ENCODE results near the gene C14orf93.

C14orf93 gene

DNA sequence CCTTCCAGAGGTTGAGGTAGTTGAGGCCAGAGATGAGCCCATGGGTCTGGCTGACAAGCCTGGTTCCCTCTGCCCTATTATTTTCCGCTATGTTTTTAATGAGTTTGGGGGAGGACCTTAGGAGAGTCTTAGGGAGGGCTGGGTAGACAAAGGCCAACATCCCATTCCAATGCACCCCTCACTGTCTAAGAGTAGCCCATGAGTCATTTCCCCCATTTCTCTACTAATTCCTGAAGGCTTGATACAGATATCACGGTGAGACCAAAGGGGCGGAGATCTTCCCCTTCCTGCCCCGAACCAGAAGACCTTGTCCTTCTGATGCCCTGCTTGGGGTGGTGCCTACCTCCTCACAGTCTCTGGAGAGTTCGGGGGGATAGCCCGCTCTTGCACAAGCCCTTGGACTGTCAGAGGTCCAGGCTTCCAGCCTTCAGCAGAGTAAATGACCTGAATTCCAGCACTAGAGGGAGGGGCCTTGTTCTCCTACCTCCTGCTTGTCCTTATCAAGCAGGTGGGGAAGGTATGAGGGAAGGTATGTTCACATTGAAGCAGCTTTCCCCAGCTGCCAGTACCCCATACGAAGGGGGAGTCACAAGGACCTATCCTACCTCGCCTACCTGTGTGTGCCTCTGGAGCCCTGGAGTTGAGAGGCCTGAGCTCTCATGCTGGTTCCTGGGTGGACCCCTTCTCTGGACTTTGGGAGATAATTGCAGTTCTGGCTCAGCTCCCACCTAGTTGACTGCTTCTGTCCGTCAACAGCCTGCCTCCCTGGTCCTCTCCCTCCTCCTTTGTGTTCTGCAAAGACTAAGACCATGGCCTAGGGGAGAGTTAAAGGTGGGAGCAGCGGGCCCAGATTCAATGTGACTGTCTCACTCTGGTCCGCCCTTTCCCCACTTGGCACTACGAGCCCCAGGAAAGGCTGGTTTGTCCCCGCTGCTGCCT is 35.7 kb upstream of the C14orf93 start:
- DNase-seq (ENCODE audit: low spot score), result no peak

DNA sequence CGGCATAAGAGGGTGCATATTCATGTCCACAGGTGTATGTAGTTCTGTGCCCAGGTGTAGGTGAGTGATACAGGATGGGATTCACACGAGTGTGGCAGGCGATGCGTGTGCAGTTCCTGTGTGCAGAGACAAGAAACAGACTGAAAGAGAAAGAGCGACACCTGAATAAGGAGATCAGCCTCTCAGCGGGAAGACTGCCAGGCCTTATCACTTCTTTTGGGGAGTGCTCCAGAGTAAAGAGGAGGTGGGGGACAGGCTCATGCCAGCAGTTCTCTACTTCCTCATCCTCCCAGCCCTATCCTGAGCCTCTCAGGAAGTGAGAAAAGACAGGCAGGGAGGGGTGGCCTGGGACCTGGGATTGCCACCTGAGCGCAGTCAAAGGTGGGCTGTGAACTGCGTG is 34.9 kb upstream of the C14orf93 start:
- no peak for DNase-seq (ENCODE audit: low spot score)

DNA sequence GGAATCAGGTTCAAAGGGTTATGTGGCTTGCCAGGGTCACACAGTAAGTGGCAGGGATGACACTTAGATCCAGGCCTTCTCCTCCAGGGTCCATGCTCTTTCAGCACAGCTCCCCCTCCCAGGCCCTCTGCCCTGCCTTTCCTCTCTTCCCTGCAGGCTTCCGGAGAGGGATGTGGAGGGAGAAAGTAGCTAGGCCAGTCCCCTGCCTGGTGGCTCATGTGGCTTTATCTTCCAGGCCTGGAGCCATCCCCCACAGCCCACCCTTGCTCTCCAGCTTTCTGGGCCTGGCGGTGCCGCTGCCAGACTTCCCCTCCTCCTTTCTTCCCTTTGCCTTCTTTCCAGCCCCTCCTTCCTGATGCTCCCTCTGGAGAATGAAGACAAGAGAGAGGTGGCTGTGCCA is 33.8 kb upstream of the C14orf93 start:
- DNase-seq (ENCODE audit: low spot score), result no peak

DNA sequence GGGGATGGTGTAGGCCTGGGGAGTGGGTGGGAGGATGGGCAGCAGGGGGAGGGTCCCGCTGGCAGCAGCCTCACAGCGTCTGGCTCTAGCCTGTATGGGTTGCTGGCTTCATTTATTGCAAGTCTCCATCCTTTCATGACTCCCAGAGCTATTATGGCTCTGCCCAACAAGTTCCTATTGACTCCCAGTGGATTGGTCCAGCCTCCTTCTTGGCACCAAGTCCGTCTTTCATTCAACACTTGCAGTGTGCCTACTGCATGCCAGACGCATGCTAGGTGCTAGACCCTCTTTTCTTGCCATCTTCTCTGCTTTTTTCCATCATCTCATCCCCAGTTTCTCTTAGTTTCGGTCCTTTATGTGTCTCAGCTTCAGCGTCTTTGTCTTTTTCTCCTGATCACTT is 33.2 kb upstream of the C14orf93 start:
- DNase-seq (ENCODE audit: low spot score), result no peak

DNA sequence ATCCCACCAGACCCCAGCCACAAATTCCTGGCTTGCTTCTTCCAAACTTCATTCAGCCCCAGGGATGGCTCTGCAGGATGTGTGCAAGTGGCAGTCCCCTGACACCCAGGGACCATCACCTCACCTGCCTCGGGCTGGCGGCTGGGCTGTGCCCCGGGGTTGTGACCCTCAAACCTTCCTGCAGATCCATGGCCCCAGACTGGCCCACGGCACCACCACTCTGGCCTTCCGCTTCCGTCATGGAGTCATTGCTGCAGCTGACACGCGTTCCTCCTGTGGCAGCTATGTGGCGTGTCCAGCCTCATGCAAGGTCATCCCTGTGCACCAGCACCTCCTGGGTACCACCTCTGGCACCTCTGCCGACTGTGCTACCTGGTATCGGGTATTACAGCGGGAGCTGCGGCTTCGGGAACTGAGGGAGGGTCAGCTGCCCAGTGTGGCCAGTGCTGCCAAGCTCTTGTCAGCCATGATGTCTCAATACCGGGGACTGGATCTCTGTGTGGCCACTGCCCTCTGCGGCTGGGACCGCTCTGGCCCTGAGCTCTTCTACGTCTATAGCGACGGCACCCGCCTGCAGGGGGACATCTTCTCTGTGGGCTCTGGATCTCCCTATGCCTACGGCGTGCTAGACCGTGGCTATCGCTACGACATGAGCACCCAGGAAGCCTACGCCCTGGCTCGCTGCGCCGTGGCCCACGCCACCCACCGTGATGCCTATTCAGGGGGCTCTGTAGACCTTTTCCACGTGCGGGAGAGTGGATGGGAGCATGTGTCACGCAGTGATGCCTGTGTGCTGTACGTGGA is 32.4 kb upstream of the C14orf93 start, which contains the start of gene PSMB11:
TSS of gene PSMB11 (plus strand) at position 51 of the 804 bp plus-strand sequence. CDS start at position 65, 14 bp downstream.
- DNase-seq (ENCODE audit: low spot score), result no peak

DNA sequence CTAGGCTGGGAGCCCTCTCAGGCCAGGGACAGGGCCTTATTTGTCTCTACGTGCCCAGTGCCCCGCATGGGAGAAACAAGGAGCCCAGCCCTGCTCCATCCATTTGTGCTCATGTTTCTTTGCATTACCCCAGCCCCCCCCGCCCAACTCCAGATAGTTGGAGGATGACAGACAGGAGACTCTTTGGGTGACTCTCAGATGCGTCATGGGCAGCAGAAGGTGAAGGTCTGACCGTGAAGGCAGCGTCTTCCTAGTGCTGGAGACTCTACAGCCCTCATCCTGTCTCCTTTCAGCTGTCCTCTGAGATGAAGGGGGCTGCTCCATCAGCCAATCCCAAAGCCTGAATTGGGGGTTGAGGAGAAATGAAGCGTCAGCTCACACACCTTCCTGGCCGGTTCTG is 31.8 kb upstream of the C14orf93 start:
- DNase-seq (ENCODE audit: low spot score), result no peak

DNA sequence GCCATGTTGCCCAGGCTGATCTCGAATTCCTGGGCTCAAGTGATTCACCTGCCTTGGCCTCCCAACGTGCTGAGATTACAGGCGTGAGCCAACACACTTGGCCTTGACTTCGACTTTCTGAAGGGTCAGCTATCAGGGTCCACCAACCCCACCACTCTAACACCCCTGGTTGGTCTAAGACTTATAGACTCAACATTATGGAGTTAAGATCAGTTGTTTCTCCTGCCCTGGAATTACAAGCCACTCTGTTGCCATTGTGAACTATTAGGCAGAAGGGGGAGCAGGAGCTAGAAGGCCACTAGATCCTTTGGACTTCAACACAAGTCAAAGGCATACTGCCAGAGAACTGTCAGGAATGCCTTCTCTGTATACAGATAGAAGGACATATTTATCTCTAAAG is 30.2 kb upstream of the C14orf93 start:
- DNase-seq (ENCODE audit: low spot score), result no peak

DNA sequence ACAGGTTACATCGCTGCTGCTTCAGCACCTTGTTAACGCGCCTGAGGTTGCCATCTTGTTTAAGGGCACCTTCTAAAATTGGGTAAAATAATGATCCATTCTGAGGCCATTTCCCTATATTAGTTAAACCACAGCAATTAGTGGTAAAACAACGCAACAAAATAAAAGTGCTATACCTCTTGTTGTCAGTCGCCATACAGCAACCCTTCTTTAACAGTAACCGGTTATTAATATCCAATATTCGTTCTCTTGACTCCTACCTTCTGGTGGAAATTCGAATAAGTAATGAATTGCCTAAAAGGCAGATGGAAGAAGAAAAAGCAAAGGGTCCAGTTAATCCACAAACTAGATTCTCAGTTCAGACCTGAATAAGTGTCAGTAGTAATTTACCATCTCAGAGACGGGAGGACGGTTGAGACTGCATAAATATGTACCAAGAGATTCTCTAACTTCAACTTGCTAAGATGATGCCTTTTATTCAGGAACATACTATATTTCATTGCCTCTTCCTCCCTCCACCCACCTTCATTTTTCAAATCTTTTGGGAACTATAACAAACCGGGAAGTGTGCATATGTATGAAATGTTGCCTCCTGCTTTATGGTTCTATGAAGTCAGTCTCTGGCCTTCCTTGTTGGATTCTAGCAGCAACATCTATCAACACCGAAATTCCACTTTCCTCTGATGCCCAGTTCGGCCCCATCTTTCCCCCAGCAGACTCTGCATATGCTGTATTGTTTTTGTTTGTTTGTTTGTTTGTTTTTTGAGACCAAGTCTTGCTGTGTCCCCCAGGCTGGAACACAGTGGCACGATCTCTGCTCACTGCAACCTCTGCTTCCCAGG is 25.6 kb upstream of the C14orf93 start:
- no peak for DNase-seq (ENCODE audit: low spot score)

DNA sequence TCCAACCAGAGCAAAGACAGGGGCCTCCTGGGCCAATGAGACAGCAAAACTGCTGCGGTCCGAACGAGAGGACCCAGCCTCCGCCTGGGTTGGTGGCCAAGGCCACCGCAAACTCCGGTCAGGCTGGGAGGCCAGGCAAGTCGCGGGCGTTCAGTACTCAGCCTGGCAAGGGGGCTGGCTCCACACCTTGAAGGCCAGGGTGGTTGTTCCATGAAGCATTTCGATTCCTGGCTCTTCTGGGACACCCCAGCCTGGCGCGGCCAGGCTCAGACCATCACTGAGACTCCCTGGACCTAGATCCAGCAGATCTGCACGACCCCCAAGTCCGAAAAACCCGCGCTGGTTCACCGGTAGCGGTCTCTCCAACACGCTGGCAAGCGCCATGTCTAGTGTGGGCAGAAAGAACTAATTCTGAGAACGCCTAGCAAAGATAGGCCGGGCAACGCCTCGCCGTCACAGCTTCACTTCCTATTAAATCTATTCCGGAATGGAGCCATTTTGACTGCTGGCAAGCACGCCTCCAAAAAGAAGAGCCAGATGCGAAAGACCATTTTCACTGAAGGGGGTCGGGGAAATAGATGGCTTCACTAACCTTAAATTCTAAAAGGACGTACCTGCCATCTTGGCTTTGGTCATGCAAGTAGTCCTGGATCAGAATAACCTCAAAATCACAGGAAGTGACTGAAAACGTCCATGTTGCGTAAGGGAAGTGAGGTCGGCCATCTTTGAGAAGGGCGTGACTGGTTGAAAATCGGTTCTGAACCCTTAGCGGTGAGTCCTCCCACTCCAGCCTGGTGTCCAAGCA is 24.8 kb upstream of the C14orf93 start, which contains the start of gene PSMB5:
TSS of gene PSMB5 (minus strand) at position 403 of the 805 bp plus-strand sequence. CDS start at position 384, 19 bp downstream.
- peak; percentile 92 for DNase-seq (ENCODE audit: low spot score)

DNA sequence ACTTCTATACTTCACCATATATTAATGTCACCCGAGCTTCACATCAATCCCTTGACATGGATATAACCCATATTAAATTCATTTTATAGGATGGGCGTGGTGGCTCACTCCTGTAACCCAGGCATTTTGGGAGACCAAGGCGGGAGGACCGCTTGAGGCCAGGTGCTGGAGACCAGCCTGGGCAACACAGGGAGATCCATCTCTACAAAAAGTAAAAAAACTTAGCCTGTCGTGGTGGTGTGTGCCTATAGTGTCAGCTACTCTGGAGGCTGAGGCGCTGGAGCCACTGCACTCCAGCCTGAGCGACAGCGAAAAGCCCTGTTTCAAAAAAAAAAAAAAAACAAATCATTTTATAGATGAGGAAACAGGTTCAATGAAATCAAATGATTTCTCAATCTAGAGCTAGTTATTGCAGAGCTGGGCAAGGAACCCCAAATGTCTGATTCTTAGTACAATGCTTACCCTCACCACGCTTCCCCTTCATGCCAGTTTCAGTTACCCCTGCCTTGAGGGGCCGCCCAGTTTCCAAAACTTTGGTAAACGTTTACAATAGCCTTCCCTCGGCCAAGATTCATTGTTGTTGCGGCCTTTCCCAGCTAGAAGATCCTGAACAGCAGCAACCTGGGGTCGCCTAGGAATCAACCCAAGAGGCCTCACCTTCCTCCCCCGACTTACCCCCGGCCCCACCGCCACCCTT is 24.0 kb upstream of the C14orf93 start:
- no peak for DNase-seq (ENCODE audit: low spot score)

DNA sequence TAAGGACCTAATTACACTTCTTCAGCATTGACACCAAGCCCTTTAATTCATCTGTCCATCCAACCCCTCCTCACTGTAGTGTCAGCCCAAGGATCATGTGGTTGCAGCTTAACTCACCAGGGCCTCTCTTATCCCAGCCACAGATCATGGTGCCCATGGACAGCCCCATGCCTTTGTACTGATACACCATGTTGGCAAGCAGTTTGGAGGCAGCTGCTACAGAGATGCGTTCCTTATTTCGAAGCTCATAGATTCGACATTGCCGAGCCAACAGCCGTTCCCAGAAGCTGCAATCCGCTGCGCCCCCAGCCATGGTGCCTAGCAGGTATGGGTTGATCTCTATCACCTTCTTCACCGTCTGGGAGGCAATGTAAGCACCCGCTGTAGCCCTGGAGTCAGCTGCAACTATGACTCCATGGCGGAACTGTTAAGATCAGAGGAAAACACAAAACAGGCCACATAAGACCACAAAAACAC is 23.3 kb upstream of the C14orf93 start:
- DNase-seq (ENCODE audit: low spot score), result no peak

DNA sequence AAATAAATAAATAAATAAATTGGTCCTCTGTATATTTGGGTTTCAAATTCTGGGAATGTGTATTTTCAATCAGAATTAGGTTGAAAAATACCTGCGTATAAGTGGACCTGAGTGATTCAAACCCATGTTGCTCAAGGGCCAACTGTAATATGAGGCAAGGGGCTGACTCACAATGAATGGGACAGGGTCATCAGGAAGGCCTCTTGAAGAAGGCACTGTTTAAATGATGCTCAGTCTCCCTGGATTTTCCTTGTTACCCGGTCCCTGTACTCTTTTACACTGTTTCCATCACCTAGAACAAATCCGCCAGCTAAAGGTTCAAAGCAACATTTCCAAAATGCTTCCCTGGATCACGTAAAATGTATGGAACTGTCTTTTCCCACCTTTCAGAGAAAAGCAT is 21.0 kb upstream of the C14orf93 start:
- no peak for DNase-seq (ENCODE audit: low spot score)

DNA sequence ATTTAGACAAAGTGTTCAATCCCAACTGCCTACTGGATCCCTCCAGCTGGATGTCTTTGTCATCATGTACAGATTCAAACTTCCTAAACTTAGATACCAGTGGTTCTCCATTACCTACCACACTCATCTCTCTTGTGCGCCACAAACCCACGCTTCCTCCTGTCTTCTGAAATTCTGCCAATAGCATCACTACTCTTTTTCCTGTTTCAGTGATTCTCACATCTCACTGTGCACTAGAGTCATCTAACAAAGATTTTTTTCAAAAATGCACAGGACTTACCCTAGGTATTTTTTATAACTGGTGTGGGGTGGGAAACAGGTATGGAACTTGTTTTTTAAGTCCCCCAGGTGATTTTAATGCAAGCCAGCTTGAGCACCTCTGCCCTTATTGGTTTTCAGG is 18.9 kb upstream of the C14orf93 start:
- peak; percentile 33 for DNase-seq (ENCODE audit: low spot score)

DNA sequence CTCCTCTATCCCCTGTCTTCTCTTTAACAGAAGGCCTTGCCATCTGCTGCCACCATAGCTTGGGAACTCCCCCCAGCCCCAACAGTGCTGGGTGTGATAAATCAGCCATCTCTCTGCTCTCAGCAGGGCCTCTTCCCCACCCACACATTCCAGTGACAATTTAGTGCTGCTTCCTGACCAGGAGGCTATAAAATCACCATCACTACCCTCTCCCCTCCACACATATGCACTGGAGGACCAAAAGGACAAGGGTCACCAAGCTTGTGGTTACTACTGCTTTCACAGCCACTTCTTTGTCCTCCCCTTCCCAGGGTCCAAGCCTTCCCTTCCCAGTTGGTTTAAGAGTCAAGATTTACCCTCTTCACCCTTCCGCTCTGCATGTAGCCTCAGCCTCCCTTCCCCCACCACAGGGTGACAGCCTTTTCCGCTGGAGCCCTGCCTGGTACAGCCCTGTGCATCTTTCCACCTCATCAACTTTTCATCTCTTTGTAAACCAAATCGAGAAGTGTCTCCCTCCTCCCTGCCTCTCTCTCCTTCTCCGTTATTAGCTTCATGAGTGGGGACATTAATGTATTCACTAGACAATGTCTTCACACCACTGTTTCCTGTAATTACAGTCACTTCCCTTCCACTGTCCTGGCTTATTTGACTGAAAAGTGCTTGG is 15.3 kb upstream of the C14orf93 start:
- DNase-seq (ENCODE audit: low spot score), result no peak

DNA sequence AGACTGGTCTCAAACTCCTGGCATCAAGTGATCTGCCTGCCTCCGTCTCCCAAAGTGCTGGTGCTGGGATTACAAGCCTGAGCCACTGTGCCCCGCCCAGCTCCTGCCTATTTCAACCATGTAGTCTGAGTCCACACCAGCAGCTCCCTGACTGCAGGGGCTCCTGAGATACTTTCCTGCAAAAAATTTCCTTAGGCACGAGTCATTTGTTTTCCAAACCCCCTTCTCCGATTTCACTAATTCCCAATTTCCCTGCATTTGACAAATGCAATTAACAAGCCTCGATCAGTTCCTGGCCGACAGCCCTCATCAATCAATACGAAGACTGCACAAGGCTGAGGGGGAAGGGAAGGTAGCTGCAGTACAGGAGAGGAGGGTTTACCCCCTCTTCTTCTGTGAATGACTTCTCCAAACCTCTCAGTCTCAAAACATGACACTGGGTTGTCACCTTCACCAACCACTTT is 14.7 kb upstream of the C14orf93 start:
- no peak for DNase-seq (ENCODE audit: low spot score)

DNA sequence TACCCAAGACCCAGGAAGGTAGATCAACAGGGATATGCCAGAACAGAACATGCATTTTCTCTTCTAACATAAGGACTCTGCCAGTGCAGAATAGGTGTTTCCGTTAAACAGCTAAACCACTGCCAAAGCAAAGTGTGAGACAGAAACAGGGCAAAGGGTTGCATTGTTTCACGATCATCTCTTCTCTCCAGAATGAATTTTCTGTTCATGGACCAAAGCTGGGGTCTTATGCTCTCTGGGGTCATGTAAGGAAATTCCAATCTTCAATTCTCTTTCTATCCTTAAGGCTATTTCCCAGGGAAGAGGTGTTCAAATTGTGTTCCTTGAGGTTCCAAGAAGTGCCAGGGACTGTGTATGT is 13.8 kb upstream of the C14orf93 start:
- DNase-seq (ENCODE audit: low spot score), result no peak

DNA sequence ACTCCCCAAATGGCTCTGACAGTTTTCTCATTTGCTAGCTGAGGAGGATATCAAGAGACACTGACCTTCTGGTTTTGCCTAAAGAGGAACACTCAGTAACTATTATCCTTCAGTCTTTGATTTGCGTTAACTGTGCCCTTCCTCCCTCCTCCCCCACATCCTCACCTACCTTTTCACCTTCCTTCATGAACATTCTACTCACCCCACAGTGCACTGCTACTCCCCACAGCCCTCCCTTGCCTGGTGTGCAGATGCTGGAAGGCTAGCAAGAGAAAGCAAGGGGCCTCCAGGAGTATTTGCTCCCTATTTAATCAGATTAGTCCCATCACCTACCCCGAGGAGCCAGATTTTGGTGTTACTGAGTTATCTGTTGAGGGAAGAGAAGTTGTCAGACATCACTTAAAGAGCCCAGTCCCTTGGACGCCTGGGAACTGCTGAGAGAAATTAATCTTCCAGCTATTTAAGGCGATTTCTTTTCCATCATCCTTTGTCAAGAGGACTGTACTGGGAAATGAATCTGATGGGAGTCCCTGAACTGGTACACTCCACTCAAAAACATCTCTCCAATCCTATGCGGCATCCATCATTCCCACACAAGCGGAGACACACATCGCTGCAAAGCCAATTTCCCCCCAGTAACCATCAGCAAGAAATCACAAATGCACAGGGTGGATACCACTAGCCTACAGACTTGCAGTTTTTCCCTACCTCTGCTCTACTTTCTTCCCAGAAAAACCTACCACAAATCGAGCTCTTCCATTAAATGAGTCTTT is 13.3 kb upstream of the C14orf93 start:
- no peak for DNase-seq (ENCODE audit: low spot score)

DNA sequence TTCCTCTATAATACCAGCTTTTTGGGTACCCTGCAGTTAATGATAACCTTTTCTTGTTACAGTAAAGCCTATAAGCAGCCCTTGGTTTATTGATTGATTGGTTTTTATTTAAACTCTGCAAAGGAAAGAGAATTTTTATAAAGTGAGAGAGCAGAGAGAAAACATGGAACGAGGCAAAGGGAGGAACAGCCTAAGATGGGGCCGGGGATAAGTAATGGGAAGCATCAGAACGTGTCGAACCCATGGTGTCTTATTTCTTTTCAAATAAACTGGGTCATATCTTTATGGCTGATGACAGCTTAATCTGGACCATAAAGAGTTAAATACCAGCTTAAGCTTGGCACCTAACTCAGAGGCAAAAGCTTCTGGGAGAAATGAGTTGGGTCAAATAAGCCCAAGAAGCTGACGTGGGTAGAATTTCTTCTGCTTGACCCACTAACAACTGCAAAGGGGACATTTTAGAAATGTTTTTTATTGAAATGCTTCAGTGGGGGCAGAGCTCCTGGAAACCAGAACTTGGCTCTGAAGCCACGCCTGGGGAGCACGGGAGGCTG is 12.0 kb upstream of the C14orf93 start:
- no peak for DNase-seq (ENCODE audit: low spot score)

DNA sequence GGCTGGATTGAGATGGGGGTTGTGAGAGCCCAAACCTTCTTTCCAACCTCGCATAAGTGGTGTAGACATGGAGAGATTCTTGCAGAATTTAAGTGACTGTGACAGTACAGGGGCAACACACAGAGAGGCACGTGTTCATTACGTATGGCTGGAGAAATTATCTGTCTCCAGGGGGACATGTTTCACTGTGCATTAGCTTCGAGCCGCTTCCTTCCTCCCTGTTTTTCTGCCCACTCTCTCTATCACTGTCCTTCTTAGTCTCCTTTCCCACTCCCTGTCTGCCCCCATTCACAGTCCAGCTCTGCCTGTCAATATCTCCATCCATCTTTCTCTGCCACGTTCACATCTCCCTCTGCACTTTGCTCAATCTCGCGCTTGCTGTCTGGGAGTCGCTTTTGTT is 11.5 kb upstream of the C14orf93 start:
- DNase-seq (ENCODE audit: low spot score), result no peak

Measured in CD4-positive, alpha-beta T cell treated with Interleukin-15 for 4 hours (primary cell).